ENCODE measurements around the gene SERP2. TPM values are rescaled to one million over a fixed set of nuclear protein-coding genes. Genes with fewer than 3 reads are reported as not detected.

The SERP2 gene
- total and polyA plus RNA-seq, 9 of the 15 experiments (the other 6 are each of a cell fraction or from before 2014, with no cell fraction given) = 0.13 TPM; not detected in 8

DNA sequence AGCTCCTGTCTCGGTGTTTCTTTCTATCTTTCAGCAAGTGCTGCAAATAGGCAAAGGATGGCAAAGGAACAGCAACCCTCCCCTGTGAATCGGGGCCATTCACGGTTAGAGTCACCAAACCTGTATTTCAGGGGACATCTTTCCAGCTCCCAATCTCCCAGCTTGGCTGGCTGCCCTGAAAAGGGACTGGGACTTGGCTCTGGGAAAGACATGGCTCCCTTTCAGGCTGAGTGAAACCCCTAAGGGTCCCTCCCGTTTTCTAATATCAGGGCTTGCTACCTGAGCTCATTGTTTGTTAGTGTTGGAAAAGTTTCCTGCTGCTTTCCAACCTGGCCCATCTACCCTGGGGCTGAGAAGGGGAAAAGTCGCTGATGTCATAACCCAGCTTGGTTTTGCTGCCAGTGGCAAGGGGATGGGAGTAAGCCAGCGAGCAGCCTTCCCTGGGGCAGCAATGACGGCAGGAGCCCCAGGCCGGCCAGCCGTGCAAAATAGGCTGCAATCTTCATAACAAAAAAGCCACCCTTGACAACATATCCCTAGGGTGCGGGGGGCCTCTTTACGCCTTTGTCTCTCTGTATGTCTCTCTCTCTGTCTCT is 29.9 kb downstream of the SERP2 start:
- no TSS peak for BruUV-seq (replicated peaks)
- TF ChIP-seq, protein P1, sequence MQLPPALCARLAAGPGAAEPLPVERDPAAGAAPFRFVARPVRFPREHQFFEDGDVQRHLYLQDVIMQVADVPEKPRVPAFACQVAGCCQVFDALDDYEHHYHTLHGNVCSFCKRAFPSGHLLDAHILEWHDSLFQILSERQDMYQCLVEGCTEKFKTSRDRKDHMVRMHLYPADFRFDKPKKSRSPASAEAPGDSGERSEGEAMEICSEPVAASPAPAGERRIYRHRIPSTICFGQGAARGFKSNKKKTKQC (CRISPR knock-in tag; IDR thresholded peaks at IDR 0.05) = no peak
- TF ChIP-seq CCNT2 (IDR thresholded peaks at IDR 0.05; ENCODE audit: borderline replicate concordance, extremely low read depth, insufficient read length, low read depth, low read length) = no peak
- no peak for TF ChIP-seq ZNF143 (CRISPR knock-in tag; IDR thresholded peaks at IDR 0.05)
- no peak for TF ChIP-seq RFX5 (IDR thresholded peaks at IDR 0.05; ENCODE audit: low read depth, low read length)
- no peak for TF ChIP-seq NCOR1 (IDR thresholded peaks at IDR 0.05)
- no peak for TF ChIP-seq BDP1 (IDR thresholded peaks at IDR 0.05; ENCODE audit: insufficient read depth, insufficient read length)
- TF ChIP-seq ZNF124 (CRISPR knock-in tag; IDR thresholded peaks at IDR 0.05) = no peak
- no peak for TF ChIP-seq GTF2E2 (tag; IDR thresholded peaks at IDR 0.05)
- no peak for TF ChIP-seq ZNF354B (CRISPR knock-in tag; IDR thresholded peaks at IDR 0.05)
- no peak for TF ChIP-seq HDAC2 (IDR thresholded peaks at IDR 0.05)
- TF ChIP-seq DIDO1 (tag; IDR thresholded peaks at IDR 0.05; ENCODE audit: low read depth) = no peak
- no peak for TF ChIP-seq POLR2B (IDR thresholded peaks at IDR 0.05; ENCODE audit: low read depth, partially characterized antibody)
- TF ChIP-seq MAFF (IDR thresholded peaks at IDR 0.05; ENCODE audit: low read length) = no peak
- Histone ChIP-seq H3K4me3 (no peak overlapping the region), H3K27ac (ENCODE audit: extremely low read depth, low read depth, low read length) (no peak overlapping the region), H2AFZ (ENCODE audit: low read depth, low read length) (no peak overlapping the region), H3K4me2 (ENCODE audit: insufficient read depth, low read length) (no peak overlapping the region), H3K9ac (ENCODE audit: insufficient read depth in 1 of 2, low read depth in 2 of 2, low read length in 2 of 2) (no peak overlapping the region), H3K9me3 (replicated peaks; ENCODE audit: control insufficient read depth, insufficient read depth, low read depth, low read length) (no peaks in the 10 kb centered on the region), H3K4me1 (replicated peaks in 1 of 2; ENCODE audit: control insufficient read depth in 2 of 2, insufficient read depth in 2 of 2, low read length in 2 of 2) (peaks cover 5 to 6% of the 10 kb centered on the region in 2 experiments; a peak in 4 of 5 replicates), H3K27me3 (ENCODE audit: control insufficient read depth in 2 of 2, insufficient read depth in 2 of 2, low read length in 2 of 2) (no peaks in the 10 kb centered on the region; a peak in 1 of 5 replicates), H4K20me1 (replicated peaks; ENCODE audit: control insufficient read depth, insufficient read depth, low read length) (no peaks in the 10 kb centered on the region), H3K9me1 (ENCODE audit: control insufficient read depth, insufficient read depth, low read length) (no peaks in the 10 kb centered on the region), H3K36me3 (ENCODE audit: control insufficient read depth, insufficient read depth, low read length) (no peaks in the 10 kb centered on the region), H3K79me2 (ENCODE audit: control insufficient read depth, insufficient read depth, low read length) (no peaks in the 10 kb centered on the region)
- no peak for DNase-seq (ENCODE audit: extremely low read depth in 1 of 4, low spot score in 3 of 4)
- ATAC-seq = no peak
- ChIA-PET CTCF (ENCODE audit: low intra/inter-chr PET ratio) (interaction anchor here (0.6 kb wide), 1 partner anchor 13 kb away, joined by 3 read pairs; no protein-coding TSS in a partner anchor), POLR2A (interaction anchor here (0.7 kb wide), 1 partner anchor 15 kb away, joined by 3 read pairs; no protein-coding TSS in a partner anchor)
- FAIRE-seq = no peak
- in situ Hi-C loops (cut with MboI) (no loop called here), intact Hi-C loops (cut with micrococcal nuclease) (no loop called here)
- 41% methylated on average over 10 of the region's 11 CpGs for WGBS (ENCODE audit: insufficient coverage, low coverage, missing lambda C conversion rate)

Measured in K562 (cell line).